Tibial artery (tissue), 4 donors: ENCODE results near the gene NPAS3.

Experiments used
- DNase-seq, 2 donors: peaks; one replicate each; pipeline ENCODE4 v3.0.0-alpha.2; 2019
- H3K27ac ChIP-seq, 2 donors: fragments of 200-600 bp; sonication (generic) in 1 of 2; 1 replicate in 1 of 2; 2 replicates in 1 of 2; pipeline ENCODE4 v1.5.1; 2018 to 2019; ENCODE audit warnings: mild to moderate bottlenecking in 1 of 2
- H3K27me3 ChIP-seq, 2 donors: fragments of 200-600 bp; sonication (generic) in 1 of 2; one replicate each; pipeline versions ENCODE4 v1.5.1 to v1.6.0; 2016 to 2019
- H3K36me3 ChIP-seq, 3 donors: fragments of 200-600 bp; sonication (generic) in 2 of 3; one replicate each; pipeline ENCODE4 v1.5.1; 2016 to 2019; ENCODE audit warnings: mild to moderate bottlenecking in 2 of 3
- H3K4me1 ChIP-seq, 4 donors: fragments of 200-600 bp; sonication (generic) in 2 of 4; 1 replicate in 3 of 4; 2 replicates in 1 of 4; pipeline ENCODE4 v1.5.1; 2016 to 2019
- H3K4me3 ChIP-seq, 2 donors: fragments of 200-600 bp; sonication (generic) in 1 of 2; 1 replicate in 1 of 2; 2 replicates in 1 of 2; pipeline ENCODE4 v1.5.1; 2018 to 2019; ENCODE audit warnings: mild to moderate bottlenecking in 2 of 2
- H3K9me3 ChIP-seq, 3 donors: fragments of 200-600 bp; sonication (generic) in 1 of 3; one replicate each; pipeline ENCODE4 v1.5.1; 2016 to 2019
- intact Hi-C: fragments of 100-400 bp; cut with DNase I; formaldehyde crosslinking; loops from one replicate; pipeline ENCODE4 v1.15.0; 2023; ENCODE audit warnings: low total_unique reads
- TF ChIP-seq, protein P1 (sequence below), 2 experiments: fragments of 200-600 bp in 1 of 2; fragments of 450-650 bp in 1 of 2; IDR thresholded peaks; one replicate each; pipeline ENCODE4 v1.5.1; 2017 to 2019; ENCODE audit warnings: antibody characterized with exemption in 2 of 2, mild to moderate bottlenecking in 1 of 2, moderate library complexity in 1 of 2

Gene NPAS3

DNA sequence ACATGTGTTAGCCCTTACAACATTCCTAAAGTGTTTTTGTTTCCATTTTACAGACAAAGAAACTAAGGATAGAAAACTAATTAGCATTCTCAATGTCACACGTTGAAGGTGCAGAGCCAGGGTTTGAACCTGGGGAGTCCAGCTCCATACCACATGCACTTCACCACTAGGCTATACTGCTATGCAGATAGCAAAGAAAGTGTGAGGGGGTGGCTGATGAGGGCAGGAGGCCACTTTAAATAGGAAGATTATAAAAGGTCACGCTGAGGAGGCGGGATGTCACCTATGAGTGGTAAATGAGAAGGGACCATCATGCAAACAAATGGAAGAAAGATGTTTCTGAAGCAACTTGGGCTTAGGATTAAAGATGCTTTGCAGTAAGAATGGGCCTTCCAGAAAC is 798.3 kb downstream of the NPAS3 start:
- Histone ChIP-seq H3K27me3 (no peaks in the 10 kb centered on the region), H3K9me3 (no peaks in the 10 kb centered on the region), H3K27ac (no peak overlapping the region), H3K36me3 (no peaks in the 10 kb centered on the region), H3K4me1 (no peaks in the 10 kb centered on the region), H3K4me3 (no peak overlapping the region)
- DNase-seq = no peak
- TF ChIP-seq, protein P1, sequence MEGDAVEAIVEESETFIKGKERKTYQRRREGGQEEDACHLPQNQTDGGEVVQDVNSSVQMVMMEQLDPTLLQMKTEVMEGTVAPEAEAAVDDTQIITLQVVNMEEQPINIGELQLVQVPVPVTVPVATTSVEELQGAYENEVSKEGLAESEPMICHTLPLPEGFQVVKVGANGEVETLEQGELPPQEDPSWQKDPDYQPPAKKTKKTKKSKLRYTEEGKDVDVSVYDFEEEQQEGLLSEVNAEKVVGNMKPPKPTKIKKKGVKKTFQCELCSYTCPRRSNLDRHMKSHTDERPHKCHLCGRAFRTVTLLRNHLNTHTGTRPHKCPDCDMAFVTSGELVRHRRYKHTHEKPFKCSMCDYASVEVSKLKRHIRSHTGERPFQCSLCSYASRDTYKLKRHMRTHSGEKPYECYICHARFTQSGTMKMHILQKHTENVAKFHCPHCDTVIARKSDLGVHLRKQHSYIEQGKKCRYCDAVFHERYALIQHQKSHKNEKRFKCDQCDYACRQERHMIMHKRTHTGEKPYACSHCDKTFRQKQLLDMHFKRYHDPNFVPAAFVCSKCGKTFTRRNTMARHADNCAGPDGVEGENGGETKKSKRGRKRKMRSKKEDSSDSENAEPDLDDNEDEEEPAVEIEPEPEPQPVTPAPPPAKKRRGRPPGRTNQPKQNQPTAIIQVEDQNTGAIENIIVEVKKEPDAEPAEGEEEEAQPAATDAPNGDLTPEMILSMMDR (IDR thresholded peaks at IDR 0.05) = no peak
- intact Hi-C loops = no loop called here

DNA sequence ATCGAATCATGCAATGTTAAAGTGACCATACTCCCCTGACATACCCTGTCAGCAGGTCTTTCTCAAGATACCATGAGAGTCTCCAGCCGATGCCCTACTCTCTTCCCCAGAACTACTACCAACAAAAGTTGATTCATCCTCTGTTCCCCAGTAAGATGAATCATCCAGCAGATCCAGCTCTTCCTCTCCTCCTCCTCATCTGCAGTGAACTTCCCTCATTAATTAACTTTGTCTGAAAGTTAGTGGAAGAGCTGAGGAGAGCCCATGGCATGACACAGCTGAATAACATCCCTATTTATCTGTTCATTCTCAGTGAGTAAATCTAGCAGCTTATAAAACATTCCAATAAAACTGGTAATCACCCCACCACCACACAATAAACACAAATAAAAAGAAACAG is 798.8 kb downstream of the NPAS3 start:
- no peak overlapping the region for H3K27ac ChIP-seq
- DNase-seq = no peak
- intact Hi-C loops = no loop called here
- no peaks in the 10 kb centered on the region for H3K4me1 ChIP-seq
- no peak overlapping the region for H3K4me3 ChIP-seq
- H3K36me3 ChIP-seq = no peaks in the 10 kb centered on the region
- no peaks in the 10 kb centered on the region for H3K9me3 ChIP-seq
- no peaks in the 10 kb centered on the region for H3K27me3 ChIP-seq
- TF ChIP-seq, protein P1 (IDR thresholded peaks at IDR 0.05) = no peak

DNA sequence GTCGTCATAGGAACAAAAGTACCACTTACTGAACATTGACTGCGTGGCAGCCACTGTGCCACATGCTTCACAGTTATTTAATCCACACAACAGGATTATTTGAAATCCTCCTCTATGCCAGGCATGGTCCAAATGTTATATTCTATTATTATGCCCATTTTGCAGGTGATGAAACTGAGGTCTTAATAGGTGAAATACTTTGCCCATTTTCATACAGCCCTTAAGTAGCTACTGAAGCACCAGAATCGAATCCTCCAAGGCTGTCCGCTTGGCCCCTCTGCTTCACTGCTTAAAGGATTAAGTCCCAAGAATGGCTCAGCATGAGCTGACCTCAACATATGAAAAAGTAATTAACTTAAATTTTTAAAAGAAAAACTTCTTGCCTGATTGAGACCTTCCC is 799.4 kb downstream of the NPAS3 start:
- H3K4me3 ChIP-seq = no peak overlapping the region
- intact Hi-C loops = no loop called here
- H3K27me3 ChIP-seq = no peaks in the 10 kb centered on the region

DNA sequence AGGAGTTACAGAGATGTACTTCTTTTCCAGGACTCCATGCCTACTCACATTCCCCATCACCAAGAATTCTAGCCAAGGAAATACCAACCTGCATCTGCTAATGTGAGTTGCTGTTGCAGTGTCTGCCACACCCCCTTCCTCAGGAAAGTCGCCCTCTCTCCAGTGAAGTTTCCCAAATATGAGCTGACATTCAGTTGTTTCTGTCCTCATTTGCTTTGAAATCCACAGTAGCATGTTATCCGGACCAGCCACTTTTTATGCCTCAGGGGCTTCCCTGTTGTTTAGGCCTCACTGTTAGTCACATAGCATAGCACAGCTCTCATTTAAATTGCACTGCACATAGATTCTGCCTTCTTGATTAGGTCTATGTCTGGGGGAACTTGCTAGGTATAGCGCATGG is 799.8 kb downstream of the NPAS3 start:
- TF ChIP-seq, protein P1 (IDR thresholded peaks at IDR 0.05) = no peak

More for the DNA sequence above, 799.4 kb downstream of the NPAS3 start:
- H3K9me3 ChIP-seq = peaks cover 0 to 2% (median 0%) of the 10 kb centered on the region in 3 donors
- TF ChIP-seq, protein P1 (IDR thresholded peaks at IDR 0.05) = no peak
- no peaks in the 10 kb centered on the region for H3K36me3 ChIP-seq
- H3K27ac ChIP-seq = no peak overlapping the region
- DNase-seq = no peak
- no peaks in the 10 kb centered on the region for H3K4me1 ChIP-seq

DNA sequence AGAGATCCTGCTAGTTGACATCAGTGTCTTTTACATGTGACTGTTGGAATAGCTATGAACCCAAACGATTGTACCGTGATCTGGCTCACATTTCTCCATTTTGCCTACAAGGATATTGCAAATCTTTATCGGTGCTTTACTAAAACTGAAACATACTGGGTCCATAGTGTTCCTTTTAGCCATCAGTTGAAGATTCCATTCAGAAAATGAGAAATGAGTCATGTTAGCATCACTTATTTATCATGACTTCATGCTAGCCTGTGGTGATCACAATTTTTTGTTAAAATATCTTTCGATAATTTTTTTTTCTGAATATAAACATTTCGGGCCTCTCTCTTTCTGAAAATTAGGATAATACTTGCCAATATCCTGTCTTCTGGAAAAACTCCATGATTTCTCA is 801.9 kb downstream of the NPAS3 start:
- no peaks in the 10 kb centered on the region for H3K27me3 ChIP-seq
- TF ChIP-seq, protein P1 (IDR thresholded peaks at IDR 0.05) = no peak
- H3K27ac ChIP-seq = no peak overlapping the region
- no peaks in the 10 kb centered on the region for H3K36me3 ChIP-seq
- no peak for DNase-seq
- no peaks in the 10 kb centered on the region for H3K4me1 ChIP-seq
- intact Hi-C loops = no loop called here
- H3K4me3 ChIP-seq = no peak overlapping the region
- H3K9me3 ChIP-seq = peaks cover 0 to 5% (median 0%) of the 10 kb centered on the region in 3 donors

More for the DNA sequence above, 799.8 kb downstream of the NPAS3 start:
- H3K27me3 ChIP-seq = no peaks in the 10 kb centered on the region
- H3K4me3 ChIP-seq = no peak overlapping the region
- no peaks in the 10 kb centered on the region for H3K4me1 ChIP-seq
- intact Hi-C loops = no loop called here
- peaks cover 0 to 5% (median 0%) of the 10 kb centered on the region in 3 donors for H3K9me3 ChIP-seq
- no peaks in the 10 kb centered on the region for H3K36me3 ChIP-seq
- H3K27ac ChIP-seq = no peak overlapping the region
- DNase-seq = no peak

DNA sequence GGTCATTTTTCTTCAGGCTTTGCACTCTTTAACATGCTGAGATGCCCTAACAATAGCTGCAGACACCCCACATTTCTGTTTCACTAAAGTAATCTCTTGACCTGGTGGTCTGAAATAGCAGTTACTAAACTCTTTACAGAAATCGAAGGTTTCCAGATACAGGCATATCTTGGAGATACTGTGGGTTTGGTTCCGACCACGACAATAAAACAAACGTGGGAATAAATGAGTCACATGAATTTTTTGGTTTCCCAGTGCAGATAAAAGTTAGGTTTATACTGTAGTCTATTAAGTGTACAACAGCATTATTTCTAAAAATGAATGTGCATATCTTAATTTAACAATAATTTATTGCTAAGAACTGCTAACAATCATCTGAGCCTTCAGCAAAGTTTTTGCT is 803.5 kb downstream of the NPAS3 start:
- Histone ChIP-seq H3K4me1 (no peaks in the 10 kb centered on the region), H3K9me3 (peaks cover 0 to 5% (median 0%) of the 10 kb centered on the region in 3 donors), H3K4me3 (no peak overlapping the region), H3K36me3 (no peaks in the 10 kb centered on the region), H3K27me3 (no peaks in the 10 kb centered on the region), H3K27ac (no peak overlapping the region)
- intact Hi-C loops = no loop called here
- TF ChIP-seq, protein P1 (IDR thresholded peaks at IDR 0.05) = no peak
- DNase-seq = no peak
